Parathyroid adenoma (tissue), 2 donors: ENCODE measurements around the gene OOSP4B.

Experiments
- H2AFZ ChIP-seq: fragments of 300-600 bp; sonication (generic); one replicate; pipeline ENCODE4 v1.7.0; 2017; ENCODE audit warnings: antibody characterized with exemption, mild to moderate bottlenecking
- H3K27ac ChIP-seq: fragments of 300-600 bp; sonication (generic); one replicate; pipeline ENCODE4 v1.7.0; 2017
- H3K27me3 ChIP-seq: fragments of 300-600 bp; sonication (generic); one replicate; pipeline ENCODE4 v1.7.0; 2017; ENCODE audit warnings: low read length; ENCODE audit not compliant: control insufficient read depth, insufficient read depth
- H3K36me3 ChIP-seq: fragments of 300-600 bp; sonication (generic); one replicate; pipeline ENCODE4 v1.7.0; 2017; ENCODE audit warnings: low read length; ENCODE audit not compliant: control insufficient read depth, insufficient read depth
- H3K4me1 ChIP-seq: fragments of 300-600 bp; sonication (generic); one replicate; pipeline ENCODE4 v1.7.0; 2017; ENCODE audit warnings: control low read depth
- H3K4me2 ChIP-seq: fragments of 300-600 bp; sonication (generic); one replicate; pipeline ENCODE4 v1.7.0; 2017; ENCODE audit warnings: low read length
- H3K4me3 ChIP-seq: fragments of 300-600 bp; sonication (generic); one replicate; pipeline ENCODE4 v1.7.0; 2017; ENCODE audit warnings: low read depth, low read length
- H3K79me2 ChIP-seq: fragments of 300-600 bp; sonication (generic); one replicate; pipeline ENCODE4 v1.7.0; 2017; ENCODE audit warnings: control low read depth
- H3K9ac ChIP-seq: fragments of 300-600 bp; sonication (generic); one replicate; pipeline ENCODE4 v1.7.0; 2017; ENCODE audit warnings: mild to moderate bottlenecking
- H3K9me3 ChIP-seq: fragments of 300-600 bp; sonication (generic); one replicate; pipeline ENCODE4 v1.7.0; 2017; ENCODE audit warnings: low read length; ENCODE audit not compliant: control insufficient read depth
- TF ChIP-seq, protein P1 (sequence below): fragments of 300-600 bp; sonication (generic); IDR thresholded peaks from one replicate; pipeline ENCODE4 v1.7.0; 2017; ENCODE audit warnings: antibody characterized with exemption, mild to moderate bottlenecking
- donor health status: primary hyperparathyroidism.

Gene OOSP4B

DNA sequence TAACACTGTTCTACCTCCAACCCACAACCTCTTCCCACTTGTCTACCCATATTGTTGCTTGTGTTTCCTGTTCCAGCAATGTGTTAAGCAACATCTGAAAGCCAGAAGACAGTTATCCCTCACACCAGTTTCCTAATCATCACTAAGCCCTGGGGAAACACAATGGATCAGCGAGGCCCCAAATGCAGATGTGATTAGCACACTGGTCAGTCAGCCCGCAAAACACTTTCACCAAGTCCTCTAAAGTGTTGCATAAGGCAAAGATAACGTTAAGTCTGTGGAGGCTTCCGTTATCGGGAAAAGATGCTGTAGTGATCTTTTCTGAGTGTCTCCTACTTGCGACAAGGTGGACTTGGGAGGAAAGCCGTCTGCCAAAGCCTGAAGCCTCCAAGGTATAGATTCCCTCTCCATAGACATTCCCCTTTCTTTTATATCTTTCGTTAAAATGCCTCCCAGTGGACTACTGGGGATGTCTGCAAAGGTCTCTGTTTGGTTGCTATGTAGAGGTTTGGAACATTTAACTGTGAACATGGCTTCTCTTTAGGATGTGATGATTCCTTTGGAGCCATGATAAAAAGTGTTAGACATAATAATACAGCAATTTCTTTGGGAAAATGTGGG lies 39.5 kb downstream of the OOSP4B start, which contains the start of gene MS4A3:
Gene MS4A3 (plus strand): TSS at position 317 of the 621 bp plus-strand sequence. CDS start 4,496 bp downstream, outside the sequence.
- Histone ChIP-seq H3K4me3 (no peak within 1 kb of the TSS), H2AFZ (no peak within 1 kb of the TSS), H3K4me1 (no peaks in the 10 kb centered on the region), H3K9ac (no peak within 1 kb of the TSS), H3K36me3 (no peaks in the 10 kb centered on the region), H3K4me2 (no peak within 1 kb of the TSS), H3K79me2 (no peaks in the 10 kb centered on the region), H3K9me3 (no peaks in the 10 kb centered on the region), H3K27me3 (no peaks in the 10 kb centered on the region), H3K27ac (no peak within 1 kb of the TSS)
- TF ChIP-seq, protein P1, sequence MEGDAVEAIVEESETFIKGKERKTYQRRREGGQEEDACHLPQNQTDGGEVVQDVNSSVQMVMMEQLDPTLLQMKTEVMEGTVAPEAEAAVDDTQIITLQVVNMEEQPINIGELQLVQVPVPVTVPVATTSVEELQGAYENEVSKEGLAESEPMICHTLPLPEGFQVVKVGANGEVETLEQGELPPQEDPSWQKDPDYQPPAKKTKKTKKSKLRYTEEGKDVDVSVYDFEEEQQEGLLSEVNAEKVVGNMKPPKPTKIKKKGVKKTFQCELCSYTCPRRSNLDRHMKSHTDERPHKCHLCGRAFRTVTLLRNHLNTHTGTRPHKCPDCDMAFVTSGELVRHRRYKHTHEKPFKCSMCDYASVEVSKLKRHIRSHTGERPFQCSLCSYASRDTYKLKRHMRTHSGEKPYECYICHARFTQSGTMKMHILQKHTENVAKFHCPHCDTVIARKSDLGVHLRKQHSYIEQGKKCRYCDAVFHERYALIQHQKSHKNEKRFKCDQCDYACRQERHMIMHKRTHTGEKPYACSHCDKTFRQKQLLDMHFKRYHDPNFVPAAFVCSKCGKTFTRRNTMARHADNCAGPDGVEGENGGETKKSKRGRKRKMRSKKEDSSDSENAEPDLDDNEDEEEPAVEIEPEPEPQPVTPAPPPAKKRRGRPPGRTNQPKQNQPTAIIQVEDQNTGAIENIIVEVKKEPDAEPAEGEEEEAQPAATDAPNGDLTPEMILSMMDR, result no peak

DNA sequence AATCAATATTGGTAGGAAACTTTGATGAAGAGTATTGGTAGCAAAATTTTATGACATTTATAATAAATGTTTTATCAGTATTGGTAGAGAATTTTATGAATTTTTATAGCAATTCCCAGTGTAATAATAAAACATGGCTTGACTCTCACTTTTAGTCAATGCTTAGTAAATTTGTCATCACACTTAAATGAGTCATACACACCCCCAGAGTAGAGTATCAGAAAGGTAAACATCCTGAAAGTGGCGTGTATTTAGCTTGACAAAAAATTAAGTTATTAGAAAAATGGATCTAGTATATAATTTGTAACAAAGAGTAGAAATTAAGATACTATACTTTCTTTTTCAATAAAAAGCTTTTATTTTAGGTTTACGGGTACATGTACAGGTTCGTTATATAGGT lies 42.1 kb downstream of the OOSP4B start:
- Histone ChIP-seq H3K9ac (no peak overlapping the region), H3K27me3 (no peaks in the 10 kb centered on the region), H3K4me3 (no peak overlapping the region), H3K4me2 (no peak overlapping the region), H3K27ac (no peak overlapping the region), H3K79me2 (no peaks in the 10 kb centered on the region), H2AFZ (no peak overlapping the region), H3K9me3 (no peaks in the 10 kb centered on the region), H3K36me3 (no peaks in the 10 kb centered on the region), H3K4me1 (no peaks in the 10 kb centered on the region)
- TF ChIP-seq, protein P1, result no peak

DNA sequence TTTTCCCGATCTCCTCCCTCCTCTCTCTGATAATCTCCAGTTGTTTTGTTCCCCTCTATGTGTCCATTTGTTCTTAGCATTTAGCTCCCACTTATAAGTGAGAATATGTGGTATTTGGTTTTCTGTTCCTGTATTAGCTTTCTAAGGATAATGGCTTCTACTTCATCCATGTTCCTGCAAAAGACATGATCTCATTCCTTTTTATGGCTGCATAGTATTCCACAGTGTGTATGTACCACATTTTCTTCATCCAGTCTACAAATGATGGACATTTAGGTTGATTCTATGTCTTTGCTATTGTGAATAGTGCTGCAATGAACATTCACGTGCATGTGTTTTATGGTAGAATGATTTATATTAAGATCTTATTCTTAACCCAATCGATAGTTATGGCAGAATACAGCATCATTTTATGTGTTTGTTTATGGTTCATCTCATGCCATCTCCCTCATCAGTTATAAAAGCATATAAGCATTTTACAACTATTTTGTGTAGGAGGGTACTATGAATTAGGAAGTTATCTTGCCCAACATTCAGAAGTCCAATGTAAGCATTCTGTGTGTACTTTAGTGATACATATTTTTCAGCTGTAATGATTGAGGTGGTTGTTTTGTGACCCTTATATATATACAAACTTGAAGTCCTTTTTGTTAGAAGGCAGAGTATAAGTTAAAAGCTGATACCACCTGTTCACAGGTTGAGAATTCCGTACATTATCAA lies 42.7 kb downstream of the OOSP4B start:
- TF ChIP-seq, protein P1, result no peak
- Histone ChIP-seq H3K79me2 (no peaks in the 10 kb centered on the region), H3K9ac (no peak overlapping the region), H2AFZ (no peak overlapping the region), H3K27ac (no peak overlapping the region), H3K36me3 (no peaks in the 10 kb centered on the region), H3K27me3 (no peaks in the 10 kb centered on the region), H3K4me2 (no peak overlapping the region), H3K4me1 (no peaks in the 10 kb centered on the region), H3K9me3 (no peaks in the 10 kb centered on the region), H3K4me3 (no peak overlapping the region)

DNA sequence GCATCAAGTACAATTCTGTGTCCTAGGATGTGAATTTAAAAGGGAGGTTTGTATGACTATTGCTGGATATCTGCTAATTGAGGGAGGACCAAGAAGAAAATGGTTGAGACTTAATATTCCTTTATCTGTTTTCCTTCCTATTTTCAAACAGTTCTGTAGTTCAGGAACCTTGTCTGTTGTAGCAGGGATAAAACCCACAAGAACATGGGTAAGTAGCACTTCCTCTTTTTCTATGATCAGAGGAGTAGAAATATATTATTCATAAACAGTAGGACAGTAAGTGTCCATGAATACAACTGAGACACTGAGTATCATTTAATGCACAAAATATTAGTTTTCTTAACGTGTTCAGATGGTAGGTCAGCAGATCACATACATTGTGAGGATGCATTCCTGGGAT lies 47.1 kb downstream of the OOSP4B start:
- Histone ChIP-seq H2AFZ (no peak overlapping the region), H3K9me3 (no peaks in the 10 kb centered on the region), H3K79me2 (no peaks in the 10 kb centered on the region), H3K4me2 (no peak overlapping the region), H3K9ac (no peak overlapping the region), H3K4me1 (no peaks in the 10 kb centered on the region), H3K27me3 (no peaks in the 10 kb centered on the region), H3K27ac (no peak overlapping the region), H3K36me3 (no peaks in the 10 kb centered on the region), H3K4me3 (no peak overlapping the region)
- TF ChIP-seq, protein P1, result no peak

DNA sequence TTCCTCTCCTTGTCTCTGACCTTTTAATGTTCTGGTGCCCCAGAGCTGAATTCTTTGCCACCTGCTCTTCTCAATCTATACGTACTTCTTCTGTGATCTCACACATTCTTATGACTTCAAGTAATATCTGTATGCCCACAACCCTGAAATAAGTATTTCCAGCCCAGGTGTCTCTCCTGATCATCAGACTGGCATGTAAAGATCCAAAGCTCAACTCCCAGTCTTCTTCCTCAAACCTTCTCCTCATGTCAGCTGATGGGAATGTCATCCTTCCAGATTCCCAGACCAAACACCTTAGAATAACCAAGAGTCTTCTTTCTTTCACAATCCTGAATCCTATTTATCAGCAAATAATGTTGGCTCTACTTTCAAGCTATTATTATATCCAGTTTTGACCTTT lies 48.8 kb downstream of the OOSP4B start:
- no peaks in the 10 kb centered on the region for H3K9me3 ChIP-seq
- TF ChIP-seq, protein P1, result no peak
- H3K9ac ChIP-seq, result no peak overlapping the region
- H2AFZ ChIP-seq, result no peak overlapping the region
- H3K4me3 ChIP-seq, result no peak overlapping the region
- H3K36me3 ChIP-seq, result no peaks in the 10 kb centered on the region
- H3K4me1 ChIP-seq, result no peaks in the 10 kb centered on the region
- no peaks in the 10 kb centered on the region for H3K79me2 ChIP-seq
- H3K27ac ChIP-seq, result no peak overlapping the region
- H3K27me3 ChIP-seq, result no peaks in the 10 kb centered on the region
- no peak overlapping the region for H3K4me2 ChIP-seq
